Endothelial cell of umbilical vein (primary cell): ENCODE data around the gene TEC. TPM values are rescaled to one million over a fixed set of nuclear protein-coding genes. Genes with fewer than 3 reads are reported as not detected.

Experiments
- BruUV-seq: library from RNA; stranded (reverse); fragments of 400-500 nt; replicated peaks from 2 replicates; lab custom pipeline; 2021; lab: Mats Ljungman, UMichigan
- CTCF ChIA-PET: fragments of 300-600, 350-600 bp; sonication (Branson Sonifier 250); formaldehyde crosslinking; loops from one replicate; lab custom pipeline; 2021; ENCODE audit warnings: antibody characterized with exemption, inconsistent platforms; lab: Charles Lee
- POLR2A ChIA-PET: fragments of 300-600, 350-600 bp; sonication (Branson Sonifier 250); formaldehyde crosslinking; loops from one replicate; lab custom pipeline; 2021; ENCODE audit warnings: antibody characterized with exemption, inconsistent platforms; lab: Charles Lee
- DNase-seq: peaks from one replicate; pipeline ENCODE4 v3.0.0-alpha.2; 2011; ENCODE audit warnings: low read depth, low spot score
- FAIRE-seq: peaks from 2 replicates; lab custom pipeline; 2011; peaks lifted over from hg19 to GRCh38; lab: Jason Lieb, UNC
- H2AFZ ChIP-seq: 2 replicates; pipeline ENCODE4 v1.6.0; 2012; ENCODE audit warnings: low read depth, low read length, control low read depth, inconsistent platforms
- H3K27ac ChIP-seq: 2 replicates; pipeline ENCODE4 v1.5.1; 2011; ENCODE audit warnings: low read depth, mild to moderate bottlenecking, control low read depth, low read length, moderate library complexity; ENCODE audit not compliant: insufficient read depth
- H3K27me3 ChIP-seq, 2 experiments: 2 replicates each; pipeline versions ENCODE4 v1.6.0 to v1.6.1; 2011; ENCODE audit warnings: low read length in 2 of 2, mixed read lengths in 1 of 2; ENCODE audit not compliant: control insufficient read depth in 2 of 2, insufficient read depth in 2 of 2
- H3K36me3 ChIP-seq, 2 experiments: 2 replicates in 1 of 2; 3 replicates in 1 of 2; pipeline ENCODE4 v1.5.1; 2011; ENCODE audit warnings: low read length in 2 of 2, mild to moderate bottlenecking in 1 of 2, moderate library complexity in 1 of 2; ENCODE audit not compliant: control insufficient read depth in 2 of 2, insufficient read depth in 2 of 2; ENCODE audit errors: extremely low read depth in 1 of 2
- H3K4me1 ChIP-seq: 3 replicates; pipeline ENCODE4 v1.5.1; 2011; ENCODE audit warnings: mild to moderate bottlenecking, low read length; ENCODE audit not compliant: control insufficient read depth, insufficient read depth; ENCODE audit errors: extremely low read depth
- H3K4me2 ChIP-seq: 2 replicates; pipeline ENCODE4 v1.6.1; 2011; ENCODE audit warnings: low read length, control low read depth, mixed read lengths; ENCODE audit not compliant: insufficient read depth
- H3K4me3 ChIP-seq, 3 experiments: fragments of 200-600 bp in 1 of 3; sonication (generic), shearing (Covaris generic) in 1 of 3; replicated peaks in 1 of 3; 2 replicates each; pipeline ENCODE4 v1.5.1; 2011 to 2016; ENCODE audit warnings: control low read depth in 3 of 3, low read length in 3 of 3, mild to moderate bottlenecking in 2 of 3, inconsistent platforms in 1 of 3, low read depth in 1 of 3, moderate library complexity in 1 of 3; ENCODE audit not compliant: insufficient read depth in 1 of 3
- H3K79me2 ChIP-seq: 2 replicates; pipeline ENCODE4 v1.6.0; 2012; ENCODE audit warnings: low read length, inconsistent platforms; ENCODE audit not compliant: control insufficient read depth, insufficient read depth
- H3K9ac ChIP-seq: replicated peaks from 2 replicates; pipeline ENCODE3; 2011; ENCODE audit warnings: low read length, control low read depth; ENCODE audit not compliant: insufficient read depth; ENCODE audit errors: extremely low read depth
- H3K9me1 ChIP-seq: replicated peaks from 3 replicates; pipeline ENCODE4 v1.6.0; 2011; ENCODE audit warnings: mild to moderate bottlenecking, low read length; ENCODE audit not compliant: control insufficient read depth, insufficient read depth; ENCODE audit errors: extremely low read depth
- H3K9me3 ChIP-seq: replicated peaks from 2 replicates; pipeline ENCODE4 v1.5.1; 2012; ENCODE audit warnings: low read length, inconsistent platforms; ENCODE audit not compliant: control insufficient read depth, insufficient read depth
- H4K20me1 ChIP-seq: replicated peaks from 2 replicates; pipeline ENCODE3; 2011; ENCODE audit warnings: mild to moderate bottlenecking, low read length; ENCODE audit not compliant: control insufficient read depth, insufficient read depth; ENCODE audit errors: extremely low read depth
- EZH2 ChIP-seq: IDR thresholded peaks from 2 replicates; pipeline ENCODE4 v1.6.1; 2012; ENCODE audit warnings: borderline replicate concordance, low read depth, mild to moderate bottlenecking, moderate library complexity, low read length, inconsistent platforms; ENCODE audit not compliant: severe bottlenecking
- FOS ChIP-seq: IDR thresholded peaks from 2 replicates; pipeline ENCODE4 v1.6.1; 2011; ENCODE audit warnings: mild to moderate bottlenecking, low read length, moderate library complexity, borderline replicate concordance; ENCODE audit not compliant: insufficient read depth
- GATA2 ChIP-seq: IDR thresholded peaks from 2 replicates; pipeline ENCODE4 v1.7.0; 2011; ENCODE audit warnings: low read depth, mild to moderate bottlenecking, moderate library complexity, mixed read lengths, low read length; ENCODE audit not compliant: insufficient read length, insufficient read depth
- JUN ChIP-seq: IDR thresholded peaks from 2 replicates; pipeline ENCODE4 v1.6.1; 2011; ENCODE audit warnings: borderline replicate concordance, low read depth; ENCODE audit not compliant: insufficient read length, insufficient read depth
- MYC ChIP-seq: IDR thresholded peaks from one replicate; pipeline ENCODE4 v1.6.1; 2011; ENCODE audit warnings: mild to moderate bottlenecking, low read depth, low read length
- POLR2A ChIP-seq: IDR thresholded peaks from 2 replicates; pipeline ENCODE4 v1.6.1; 2012; ENCODE audit warnings: low read depth, mild to moderate bottlenecking, control low read depth, low read length
- POLR2AphosphoS5 ChIP-seq: IDR thresholded peaks from 2 replicates; pipeline ENCODE4 v1.6.1; 2012; ENCODE audit warnings: low read depth, mild to moderate bottlenecking, control low read depth, low read length, moderate library complexity; ENCODE audit not compliant: insufficient read depth
- dilution Hi-C: fragments of 300-500 bp; cut with MboI; formaldehyde crosslinking; loops from one replicate; pipeline ENCODE4 v1.15.0; 2019; ENCODE audit warnings: low sequenced_read_pairs; ENCODE audit not compliant: extremely low pct_ligation_motif_present
- intact Hi-C: fragments of 100-400 bp; cut with micrococcal nuclease; formaldehyde crosslinking; loops from one replicate; pipeline ENCODE4 v1.10.0; 2022
- polyA plus RNA-seq, 4 experiments: library from polyadenylated mRNA; depleted of rRNA in 3 of 4; stranded (reverse) in 3 of 4; unstranded in 1 of 4; fragments of >200 nt; gene quantifications; 2 replicates each; pipeline versions ENCODE4 v1.2.1 to v1.2.3, GENCODE V29; 2011 to 2012; ENCODE audit warnings: missing spikeins in 1 of 4
- total RNA-seq: library from RNA; stranded (reverse); gene quantifications from 2 replicates; pipeline ENCODE4 v1.2.3, GENCODE V29; 2021
- TF ChIP-seq, protein P1 (sequence below): IDR thresholded peaks from 2 replicates; pipeline ENCODE4 v1.6.1; 2011; ENCODE audit not compliant: insufficient read depth, insufficient read length
- TF ChIP-seq, protein P2 (sequence below), 2 donors: IDR thresholded peaks; 1 replicate in 1 of 2; 2 replicates in 1 of 2; pipeline ENCODE4 v1.5.1; 2011; ENCODE audit warnings: low read length in 2 of 2, mild to moderate bottlenecking in 2 of 2, moderate library complexity in 2 of 2, control low read depth in 1 of 2, inconsistent platforms in 1 of 2, low read depth in 1 of 2; ENCODE audit not compliant: insufficient read depth in 1 of 2; ENCODE audit errors: extremely low read depth in 1 of 2

The TEC gene
- total and polyA plus RNA-seq, 2 donors (not counting 3 experiments of a cell fraction or from before 2014, with no cell fraction given), result 0.08 to 0.86 TPM

DNA sequence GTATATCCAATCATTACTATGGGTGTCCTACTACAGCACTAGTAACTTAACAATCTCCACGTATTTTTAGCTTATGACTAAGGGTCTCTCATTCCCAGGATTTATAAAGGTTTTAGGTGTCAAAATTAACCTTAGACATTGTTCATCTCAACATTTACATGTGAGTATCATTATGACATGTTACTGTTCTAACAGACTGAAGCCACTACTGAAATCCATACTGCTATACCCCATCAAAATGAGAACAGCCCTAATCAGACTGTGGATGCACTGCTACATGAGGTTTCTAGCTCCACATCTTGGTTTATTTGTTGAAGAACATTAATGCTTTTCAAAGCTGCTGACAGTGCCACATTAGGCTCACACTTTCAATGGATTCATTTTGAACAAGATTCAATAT, 100.0 kb downstream of the TEC start:
- dilution Hi-C loops (no loop called here), intact Hi-C loops (loop anchor here (2.0 kb wide), 1 partner anchor 25 kb away; no protein-coding TSS in a partner anchor)
- no peaks in the 10 kb centered on the region for H4K20me1 ChIP-seq
- H3K9me3 ChIP-seq, result no peaks in the 10 kb centered on the region
- no peak overlapping the region for H2AFZ ChIP-seq
- no peaks in the 10 kb centered on the region for H3K4me1 ChIP-seq
- H3K27ac ChIP-seq, result no peak overlapping the region
- POLR2A ChIA-PET, result no interaction called here
- H3K27me3 ChIP-seq, result no peaks in the 10 kb centered on the region
- no peaks in the 10 kb centered on the region for H3K36me3 ChIP-seq
- FAIRE-seq, result no peak
- no peak overlapping the region for H3K9ac ChIP-seq
- no peak overlapping the region for H3K4me3 ChIP-seq
- CTCF ChIA-PET, result no interaction called here
- no peaks in the 10 kb centered on the region for H3K9me1 ChIP-seq
- DNase-seq, result no peak
- H3K4me2 ChIP-seq, result no peak overlapping the region
- no TSS peak for BruUV-seq
- TF ChIP-seq, protein P1, sequence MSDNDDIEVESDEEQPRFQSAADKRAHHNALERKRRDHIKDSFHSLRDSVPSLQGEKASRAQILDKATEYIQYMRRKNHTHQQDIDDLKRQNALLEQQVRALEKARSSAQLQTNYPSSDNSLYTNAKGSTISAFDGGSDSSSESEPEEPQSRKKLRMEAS, result no peak
- TF ChIP-seq, protein P2, sequence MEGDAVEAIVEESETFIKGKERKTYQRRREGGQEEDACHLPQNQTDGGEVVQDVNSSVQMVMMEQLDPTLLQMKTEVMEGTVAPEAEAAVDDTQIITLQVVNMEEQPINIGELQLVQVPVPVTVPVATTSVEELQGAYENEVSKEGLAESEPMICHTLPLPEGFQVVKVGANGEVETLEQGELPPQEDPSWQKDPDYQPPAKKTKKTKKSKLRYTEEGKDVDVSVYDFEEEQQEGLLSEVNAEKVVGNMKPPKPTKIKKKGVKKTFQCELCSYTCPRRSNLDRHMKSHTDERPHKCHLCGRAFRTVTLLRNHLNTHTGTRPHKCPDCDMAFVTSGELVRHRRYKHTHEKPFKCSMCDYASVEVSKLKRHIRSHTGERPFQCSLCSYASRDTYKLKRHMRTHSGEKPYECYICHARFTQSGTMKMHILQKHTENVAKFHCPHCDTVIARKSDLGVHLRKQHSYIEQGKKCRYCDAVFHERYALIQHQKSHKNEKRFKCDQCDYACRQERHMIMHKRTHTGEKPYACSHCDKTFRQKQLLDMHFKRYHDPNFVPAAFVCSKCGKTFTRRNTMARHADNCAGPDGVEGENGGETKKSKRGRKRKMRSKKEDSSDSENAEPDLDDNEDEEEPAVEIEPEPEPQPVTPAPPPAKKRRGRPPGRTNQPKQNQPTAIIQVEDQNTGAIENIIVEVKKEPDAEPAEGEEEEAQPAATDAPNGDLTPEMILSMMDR (IDR thresholded peaks at IDR 0.05; ENCODE audit: extremely low read depth in 1 of 2, insufficient read depth in 1 of 2, low read depth in 1 of 2, low read length in 2 of 2), result no peak
- no peak for TF ChIP-seq JUN
- TF ChIP-seq GATA2, result no peak
- TF ChIP-seq POLR2A, result no peak
- no peak for TF ChIP-seq MYC
- no peak for TF ChIP-seq POLR2AphosphoS5
- no peak for TF ChIP-seq EZH2
- TF ChIP-seq FOS, result no peak
- H3K79me2 ChIP-seq, result no peaks in the 10 kb centered on the region
